NCI-H2081 treated with DMSO at 0.1 percent for 48 hours (cell line): ENCODE results near the gene STAB2.
A peak's percentile ranks its signal among the peaks of the same experiment; 100 is the strongest.

Experiments used
- DNase-seq: peaks from one replicate; lab custom pipeline; 2025; lab: John Stamatoyannopoulos, UW

Gene STAB2

DNA sequence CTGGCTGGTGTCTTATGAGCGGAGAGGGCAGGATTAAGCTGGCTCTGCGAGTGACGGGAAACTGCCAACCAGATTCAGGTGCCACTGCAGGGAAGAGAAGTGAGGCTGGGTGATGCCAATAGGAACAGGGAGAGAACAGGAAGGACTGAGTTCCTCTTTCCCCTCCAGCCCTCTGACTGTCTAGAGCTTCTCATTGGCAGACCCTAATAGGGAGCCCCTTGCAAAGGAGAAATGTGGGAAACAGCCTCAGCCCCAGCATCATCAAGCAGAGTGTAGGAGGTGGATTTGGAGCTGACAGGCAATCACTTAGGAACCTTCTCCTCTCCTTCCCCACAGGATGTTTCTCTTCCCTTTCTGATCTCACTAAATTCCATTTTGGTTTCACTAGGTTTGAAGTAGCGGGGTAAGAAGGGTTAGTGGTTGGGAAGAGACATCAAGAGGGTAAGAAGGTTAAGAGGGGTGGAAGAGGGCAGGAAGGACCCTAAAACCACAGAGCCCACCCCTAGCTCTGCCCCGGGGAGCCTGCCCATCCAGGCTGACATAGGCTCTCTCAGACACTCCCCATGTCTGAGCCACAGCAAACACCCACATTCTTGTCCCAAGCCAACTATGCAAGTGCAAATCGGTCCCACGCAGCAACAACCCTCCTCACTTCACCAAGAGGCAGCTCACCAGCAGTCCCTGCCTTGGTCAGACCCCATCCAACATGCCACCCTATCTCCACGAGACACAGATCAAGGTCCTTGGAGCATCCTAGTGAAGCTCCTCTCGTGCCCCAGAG, 111.1 kb downstream of the STAB2 start:
- no peak for DNase-seq

- DNase-seq = no peak
Measured at GRCh38 chr12:103698752-103699560, 111.9 kb downstream of the STAB2 start.

DNA sequence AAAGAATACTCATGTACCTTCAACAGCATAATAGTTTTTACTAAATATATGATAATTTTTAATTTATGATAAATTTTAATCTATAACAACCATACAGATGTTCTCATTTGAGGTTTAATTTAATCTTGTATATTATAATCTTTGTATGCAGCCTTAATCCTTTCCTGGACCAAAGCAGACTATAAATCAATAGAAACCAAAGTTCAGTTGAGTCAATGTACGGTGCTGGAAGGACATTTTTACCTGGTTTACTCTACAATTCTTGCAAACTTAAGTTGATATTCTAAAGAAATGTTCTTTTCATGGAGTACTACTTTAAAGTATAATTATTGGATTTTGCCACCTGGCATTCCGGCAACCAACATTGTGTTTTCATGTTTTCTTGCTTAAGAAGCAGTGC, 118.0 kb downstream of the STAB2 start:
- DNase-seq = no peak

GRCh38 chr12:103705927-103706326, 118.9 kb downstream of the STAB2 start:
- DNase-seq = no peak

GRCh38 chr12:103707446-103707845, 120.4 kb downstream of the STAB2 start:
- DNase-seq = no peak

- DNase-seq = no peak
Measured at GRCh38 chr12:103710544-103710943, 123.5 kb downstream of the STAB2 start.

DNA sequence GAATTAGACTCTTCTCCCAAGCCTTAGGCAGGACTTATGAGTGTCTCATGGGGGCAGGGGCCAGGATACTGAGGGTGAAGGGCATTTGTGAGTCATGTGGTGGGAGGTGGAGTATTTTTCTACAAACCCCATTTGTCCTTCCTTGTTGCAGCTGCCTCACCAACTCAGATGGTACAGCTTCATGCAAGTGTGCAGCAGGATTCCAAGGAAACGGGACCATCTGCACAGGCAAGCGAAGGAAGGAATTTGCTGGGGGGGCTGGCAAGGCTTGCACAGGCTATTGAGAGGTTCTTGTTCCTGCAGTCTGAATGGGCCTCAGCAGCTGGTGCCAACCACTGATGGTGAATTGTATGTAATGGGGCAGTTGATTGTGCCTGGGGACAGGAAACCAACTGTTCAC, 125.1 kb downstream of the STAB2 start:
- no peak for DNase-seq

GRCh38 chr12:103715494-103715893, 128.4 kb downstream of the STAB2 start:
- no peak for DNase-seq

DNA sequence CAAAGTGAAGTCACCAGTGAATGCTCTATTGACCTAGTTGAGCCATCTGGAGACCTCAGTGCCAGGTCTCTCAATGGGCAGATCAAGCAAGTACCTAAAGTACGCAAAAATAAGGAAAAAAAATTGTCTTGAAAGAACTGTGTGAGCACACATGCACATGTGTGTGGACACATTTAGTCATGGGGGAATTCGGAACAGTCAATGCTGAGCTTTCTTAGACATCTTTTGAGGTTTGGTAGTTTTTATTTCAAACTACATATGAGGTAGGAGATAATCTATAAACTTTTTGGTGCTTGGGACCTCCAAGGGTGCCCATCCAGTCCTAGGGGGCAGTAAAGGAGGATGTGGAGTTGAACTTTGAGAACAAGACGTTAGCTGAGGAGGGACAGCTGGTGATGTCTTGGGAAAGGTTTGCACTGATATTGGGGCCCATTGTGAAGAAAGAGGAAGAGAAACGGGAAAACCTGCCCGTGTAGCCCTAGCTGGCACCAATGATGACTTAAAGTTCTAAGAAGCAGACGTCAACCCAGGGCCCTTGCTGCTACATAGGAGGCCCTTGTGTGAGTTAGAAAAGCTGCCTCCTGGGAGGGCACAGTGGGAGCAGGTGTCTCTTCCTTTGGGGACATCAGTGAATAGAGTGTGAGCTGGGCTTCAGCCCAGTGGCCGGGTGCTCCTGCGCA, 129.6 kb downstream of the STAB2 start:
- DNase-seq = no peak

- DNase-seq = no peak
Measured at GRCh38 chr12:103725398-103725797, 138.3 kb downstream of the STAB2 start.

DNA sequence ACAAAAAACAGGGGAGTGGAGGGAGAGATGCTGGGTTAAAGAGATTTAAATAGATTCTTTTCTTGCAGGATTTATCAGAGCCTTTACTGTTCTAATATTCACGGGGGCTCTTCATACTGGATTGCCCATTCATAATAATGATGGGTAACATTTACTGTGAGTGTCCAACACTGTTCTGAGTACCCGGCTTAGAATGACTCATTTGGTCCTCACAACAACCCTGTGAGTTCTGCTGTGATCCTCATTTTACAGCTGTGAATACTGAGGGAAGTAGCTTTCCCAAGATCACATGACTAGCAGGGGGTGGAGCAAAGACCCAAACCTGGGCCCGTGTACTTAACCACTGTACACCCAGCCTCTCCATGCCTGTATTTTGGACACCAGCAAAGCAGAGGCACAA, 140.6 kb downstream of the STAB2 start:
- no peak for DNase-seq

DNA sequence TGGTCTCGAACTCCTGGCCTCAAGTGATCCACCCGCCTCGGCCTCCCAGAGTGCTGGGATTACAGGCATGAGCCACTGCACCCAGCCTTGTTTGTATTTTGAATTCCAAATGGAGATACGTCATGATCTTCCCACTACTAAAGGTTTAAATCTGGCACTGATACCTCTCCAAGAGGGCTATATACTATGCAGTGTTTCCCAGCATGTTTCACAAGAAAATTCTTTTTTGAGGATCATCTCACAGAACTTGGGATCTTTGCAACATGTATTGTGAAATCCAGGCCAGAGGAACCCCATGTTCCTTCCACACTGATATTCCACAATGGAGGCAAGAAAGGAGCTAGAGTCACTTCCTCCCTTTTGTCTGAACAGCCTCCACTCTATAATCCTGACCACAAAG, 141.2 kb downstream of the STAB2 start:
- DNase-seq = no peak

DNA sequence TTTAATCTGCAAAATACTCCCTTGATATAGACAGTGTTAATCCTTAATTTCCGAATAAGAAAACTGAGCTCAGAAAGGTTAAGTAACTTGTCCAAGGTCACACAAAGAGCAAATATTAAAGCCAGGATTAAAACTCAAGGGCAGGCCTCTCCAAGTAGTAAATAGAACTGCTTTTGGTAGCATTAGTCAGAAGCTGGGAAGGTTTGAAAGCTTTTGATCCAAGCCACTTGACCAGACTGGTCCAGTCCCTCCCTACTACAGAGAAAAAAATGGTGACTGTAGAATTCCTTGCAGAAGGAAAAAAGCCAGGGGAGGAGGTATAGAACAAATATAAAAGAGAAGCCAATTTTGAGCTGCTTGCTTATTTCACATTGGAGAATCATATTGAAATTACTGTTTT, 142.4 kb downstream of the STAB2 start:
- DNase-seq = no peak

- no peak for DNase-seq
Measured at GRCh38 chr12:103731539-103731938, 144.5 kb downstream of the STAB2 start.

DNA sequence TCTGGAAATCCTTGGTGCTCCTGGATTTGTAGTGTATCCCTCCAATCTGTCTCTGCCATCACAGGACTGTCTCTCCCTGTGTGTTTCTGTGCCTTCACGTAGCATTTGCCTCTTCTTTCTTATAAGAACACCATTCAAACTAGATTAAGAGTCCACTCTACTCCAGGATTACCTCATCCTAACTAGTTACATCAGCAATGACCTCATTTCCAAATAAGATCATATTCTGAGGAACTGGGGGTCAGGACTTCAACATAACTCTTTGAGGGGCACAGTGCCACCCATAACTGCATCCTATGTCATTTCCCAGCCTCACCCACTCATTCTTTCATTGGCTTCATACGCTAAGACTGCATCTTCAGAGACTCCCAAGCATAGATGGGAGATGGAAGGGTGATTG, 147.8 kb downstream of the STAB2 start:
- DNase-seq = no peak

- no peak for DNase-seq
Measured at GRCh38 chr12:103735291-103735690, 148.2 kb downstream of the STAB2 start.

GRCh38 chr12:103736572-103736971, 149.5 kb downstream of the STAB2 start:
- no peak for DNase-seq

GRCh38 chr12:103737881-103738280, 150.8 kb downstream of the STAB2 start:
- no peak for DNase-seq

GRCh38 chr12:103742349-103742932, 155.4 kb downstream of the STAB2 start:
- peak; percentile 53 for DNase-seq

GRCh38 chr12:103743788-103744187, 156.7 kb downstream of the STAB2 start:
- no peak for DNase-seq

DNA sequence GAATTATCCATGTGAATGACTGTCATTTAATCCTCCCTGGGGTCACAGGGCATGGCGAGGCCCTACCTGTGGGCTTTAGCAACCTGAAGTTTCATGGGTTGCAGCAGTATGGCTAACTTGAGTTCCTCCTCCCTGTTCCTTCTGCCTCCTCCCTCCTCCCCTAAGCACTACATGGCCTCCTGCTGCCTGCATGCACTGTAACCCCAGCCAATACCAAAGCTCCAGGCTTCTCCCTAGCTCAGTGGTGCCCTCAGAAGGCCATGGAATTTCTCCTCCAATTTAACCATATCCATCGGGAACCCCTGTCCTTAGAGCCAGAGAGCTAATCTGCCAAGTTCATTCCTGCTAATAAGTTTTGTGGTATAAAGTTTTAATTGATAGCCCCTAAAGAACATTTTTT, 158.9 kb downstream of the STAB2 start:
- no peak for DNase-seq

DNA sequence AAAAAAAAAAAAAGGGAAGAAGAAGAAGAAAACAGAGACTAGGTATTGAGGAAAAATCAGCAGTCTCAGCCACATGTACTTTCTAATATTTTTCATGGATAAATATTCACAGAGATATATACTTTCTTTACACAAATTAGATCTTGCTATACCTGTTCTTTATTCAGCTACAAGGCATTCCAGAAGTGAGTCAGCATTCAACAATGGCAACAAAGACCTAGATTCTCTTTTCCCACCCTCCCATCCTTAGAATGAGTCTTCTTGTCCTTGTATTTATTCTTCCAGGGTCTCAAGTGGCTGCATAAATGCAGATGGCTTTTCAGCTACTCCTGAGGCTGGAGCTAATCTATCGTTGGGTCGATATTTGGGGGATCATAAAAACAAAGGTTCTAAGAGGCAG, 160.9 kb downstream of the STAB2 start:
- DNase-seq = no peak

- no peak for DNase-seq
Measured at GRCh38 chr12:103748875-103749274, 161.8 kb downstream of the STAB2 start.
